CD4-positive, alpha-beta T cell treated with Interferon gamma for 1 hour (primary cell): ENCODE results near the gene RAD52.
"Not testable (repeated sequence)": the region's sequence is repeated elsewhere in the genome, so short reads cannot be mapped to it uniquely, and the experiment has no call there.

ENCODE experiments used
- DNase-seq: peaks from one replicate; pipeline ENCODE4 v3.0.0-alpha.2; 2020

The RAD52 gene

GRCh38 chr12:966724-967123 is 17.2 kb upstream of the RAD52 start:
- DNase-seq = no peak

- no peak for DNase-seq
These were observed 9.2 kb upstream of the RAD52 start for GRCh38 chr12:958588-959123.

- DNase-seq = no peak
These were observed 6.4 kb upstream of the RAD52 start for GRCh38 chr12:955939-956338.

- DNase-seq = no peak
These were observed 5.2 kb upstream of the RAD52 start for GRCh38 chr12:954741-955140.

GRCh38 chr12:953776-954175 is 4.3 kb upstream of the RAD52 start:
- DNase-seq = no peak

- no peak for DNase-seq
These were observed 1.7 kb upstream of the RAD52 start for GRCh38 chr12:951176-951575.

- no peak for DNase-seq
These were observed 1.3 kb downstream of the RAD52 start for GRCh38 chr12:948238-948637.

- no peak for DNase-seq
These were observed 2.9 kb downstream of the RAD52 start for GRCh38 chr12:946631-947030.

- no peak for DNase-seq
These were observed 3.3 kb downstream of the RAD52 start for GRCh38 chr12:946212-946611.

- no peak for DNase-seq
These were observed 5.3 kb downstream of the RAD52 start for GRCh38 chr12:944211-944610.

- no peak for DNase-seq
These were observed 6.4 kb downstream of the RAD52 start for GRCh38 chr12:943051-943450.

- DNase-seq = no peak
These were observed 10.7 kb downstream of the RAD52 start for GRCh38 chr12:938810-939209.

GRCh38 chr12:936377-937345 is 12.8 kb downstream of the RAD52 start:
- DNase-seq = no peak

GRCh38 chr12:935891-936290 is 13.6 kb downstream of the RAD52 start:
- not testable (repeated sequence) for DNase-seq

GRCh38 chr12:931591-931990 is 17.9 kb downstream of the RAD52 start:
- DNase-seq = no peak

- no peak for DNase-seq
These were observed 18.4 kb downstream of the RAD52 start for GRCh38 chr12:931060-931459.

GRCh38 chr12:926641-927040 is 22.9 kb downstream of the RAD52 start:
- no peak for DNase-seq

GRCh38 chr12:922285-922684 is 27.2 kb downstream of the RAD52 start:
- DNase-seq = no peak

GRCh38 chr12:920676-921075 is 28.8 kb downstream of the RAD52 start:
- no peak for DNase-seq

GRCh38 chr12:916712-917445 is 32.6 kb downstream of the RAD52 start:
- DNase-seq = no peak

GRCh38 chr12:916240-916639 is 33.3 kb downstream of the RAD52 start:
- peak; percentile 19 for DNase-seq

GRCh38 chr12:915090-915489 is 34.4 kb downstream of the RAD52 start:
- DNase-seq = no peak

- DNase-seq = no peak
These were observed 35.4 kb downstream of the RAD52 start for GRCh38 chr12:913919-914698.
